ENCODE measurements around the gene GPR39. TPM values are rescaled to one million over a fixed set of nuclear protein-coding genes. Genes with fewer than 3 reads are reported as not detected.

GPR39 gene
- total and polyA plus RNA-seq, 2 donors (not counting 3 experiments of a cell fraction or from before 2014, with no cell fraction given), result 0.03 to 0.20 TPM

DNA sequence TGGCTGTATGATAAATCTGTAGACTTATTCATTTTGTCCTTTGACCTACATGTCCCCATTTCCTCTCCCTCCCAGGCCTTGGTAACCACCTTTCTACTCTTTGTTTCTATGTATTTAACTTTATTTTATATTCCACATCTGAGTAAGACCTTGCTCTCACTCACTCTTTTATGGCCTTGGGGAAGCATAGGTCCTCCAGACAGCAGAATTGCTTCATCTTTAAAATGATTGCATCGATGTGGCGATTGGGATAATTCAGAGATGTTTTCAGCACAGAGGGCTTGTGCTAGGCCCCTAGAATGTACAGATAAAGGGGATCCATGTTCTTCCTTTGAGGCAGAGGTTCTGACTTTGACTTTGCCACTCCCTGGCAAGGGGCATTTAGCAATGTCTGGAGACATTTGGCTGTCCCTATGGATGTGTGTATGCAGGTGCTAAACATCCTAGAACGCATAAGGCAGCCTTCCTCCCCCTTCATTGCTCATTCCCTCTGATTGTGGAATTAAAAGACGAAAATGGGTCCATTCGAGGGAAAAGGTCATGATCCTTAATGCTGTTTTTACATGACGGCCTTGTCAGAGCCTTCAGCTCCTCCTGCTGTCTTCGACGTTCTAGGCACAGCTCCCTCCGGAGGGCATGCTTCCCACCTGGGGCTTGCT lies 1.2 kb upstream of the GPR39 start:
- no peak for FAIRE-seq
- no peaks in the 10 kb centered on the region for H3K36me3 ChIP-seq (ENCODE audit: control insufficient read depth in 2 of 2, extremely low read depth in 1 of 2, insufficient read depth in 2 of 2, low read length in 2 of 2)
- H4K20me1 ChIP-seq (replicated peaks; ENCODE audit: control insufficient read depth, extremely low read depth, insufficient read depth, low read length), result no peaks in the 10 kb centered on the region
- no TSS peak for BruUV-seq (replicated peaks)
- dilution Hi-C loops (cut with MboI; ENCODE audit: extremely low pct_ligation_motif_present, low sequenced_read_pairs) (no loop called here), intact Hi-C loops (cut with micrococcal nuclease) (no loop called here)
- H3K4me3 ChIP-seq (replicated peaks in 1 of 3; ENCODE audit: insufficient read depth in 1 of 3, low read depth in 1 of 3, low read length in 3 of 3), result no peak overlapping the region
- no peak for DNase-seq (ENCODE audit: low read depth, low spot score)
- peaks cover 5% of the 10 kb centered on the region for H3K4me1 ChIP-seq (ENCODE audit: control insufficient read depth, extremely low read depth, insufficient read depth, low read length)
- H3K9me1 ChIP-seq (replicated peaks; ENCODE audit: control insufficient read depth, extremely low read depth, insufficient read depth, low read length), result no peaks in the 10 kb centered on the region
- H3K4me2 ChIP-seq (ENCODE audit: insufficient read depth, low read length), result no peak overlapping the region
- no peaks in the 10 kb centered on the region for H3K27me3 ChIP-seq (ENCODE audit: control insufficient read depth in 2 of 2, insufficient read depth in 2 of 2, low read length in 2 of 2)
- H3K9me3 ChIP-seq (replicated peaks; ENCODE audit: control insufficient read depth, insufficient read depth, low read length), result no peaks in the 10 kb centered on the region
- no peak overlapping the region for H3K27ac ChIP-seq (ENCODE audit: insufficient read depth, low read depth, low read length)
- peak overlapping the region; percentile 82 for H2AFZ ChIP-seq (ENCODE audit: low read depth, low read length)
- H3K9ac ChIP-seq (replicated peaks; ENCODE audit: extremely low read depth, insufficient read depth, low read length), result no peak overlapping the region
- no peak for TF ChIP-seq FOS (IDR thresholded peaks at IDR 0.05; ENCODE audit: borderline replicate concordance, insufficient read depth, low read length)
- TF ChIP-seq, protein P1, sequence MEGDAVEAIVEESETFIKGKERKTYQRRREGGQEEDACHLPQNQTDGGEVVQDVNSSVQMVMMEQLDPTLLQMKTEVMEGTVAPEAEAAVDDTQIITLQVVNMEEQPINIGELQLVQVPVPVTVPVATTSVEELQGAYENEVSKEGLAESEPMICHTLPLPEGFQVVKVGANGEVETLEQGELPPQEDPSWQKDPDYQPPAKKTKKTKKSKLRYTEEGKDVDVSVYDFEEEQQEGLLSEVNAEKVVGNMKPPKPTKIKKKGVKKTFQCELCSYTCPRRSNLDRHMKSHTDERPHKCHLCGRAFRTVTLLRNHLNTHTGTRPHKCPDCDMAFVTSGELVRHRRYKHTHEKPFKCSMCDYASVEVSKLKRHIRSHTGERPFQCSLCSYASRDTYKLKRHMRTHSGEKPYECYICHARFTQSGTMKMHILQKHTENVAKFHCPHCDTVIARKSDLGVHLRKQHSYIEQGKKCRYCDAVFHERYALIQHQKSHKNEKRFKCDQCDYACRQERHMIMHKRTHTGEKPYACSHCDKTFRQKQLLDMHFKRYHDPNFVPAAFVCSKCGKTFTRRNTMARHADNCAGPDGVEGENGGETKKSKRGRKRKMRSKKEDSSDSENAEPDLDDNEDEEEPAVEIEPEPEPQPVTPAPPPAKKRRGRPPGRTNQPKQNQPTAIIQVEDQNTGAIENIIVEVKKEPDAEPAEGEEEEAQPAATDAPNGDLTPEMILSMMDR (IDR thresholded peaks at IDR 0.05; ENCODE audit: extremely low read depth in 1 of 2, insufficient read depth in 1 of 2, low read depth in 1 of 2, low read length in 2 of 2), result no peak
- no peak for TF ChIP-seq POLR2A (IDR thresholded peaks at IDR 0.05; ENCODE audit: low read depth, low read length)
- no peak for TF ChIP-seq EZH2 (IDR thresholded peaks at IDR 0.05; ENCODE audit: borderline replicate concordance, low read depth, low read length, severe bottlenecking)
- TF ChIP-seq MYC (IDR thresholded peaks at IDR 0.05; ENCODE audit: low read depth, low read length), result no peak
- TF ChIP-seq, protein P2, sequence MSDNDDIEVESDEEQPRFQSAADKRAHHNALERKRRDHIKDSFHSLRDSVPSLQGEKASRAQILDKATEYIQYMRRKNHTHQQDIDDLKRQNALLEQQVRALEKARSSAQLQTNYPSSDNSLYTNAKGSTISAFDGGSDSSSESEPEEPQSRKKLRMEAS (IDR thresholded peaks at IDR 0.05; ENCODE audit: insufficient read depth, insufficient read length), result no peak
- no peak for TF ChIP-seq JUN (IDR thresholded peaks at IDR 0.05; ENCODE audit: borderline replicate concordance, insufficient read depth, insufficient read length, low read depth)
- POLR2A ChIA-PET, result no interaction called here
- H3K79me2 ChIP-seq (ENCODE audit: control insufficient read depth, insufficient read depth, low read length), result no peaks in the 10 kb centered on the region
- CTCF ChIA-PET, result interaction anchor here (1.4 to 1.8 kb wide), 2 partner anchors 33 to 66 kb away, joined by 5 to 6 read pairs; no protein-coding TSS in a partner anchor
